HTR-8/SVneo (cell line): ENCODE measurements around the gene SMC1A.
"Not testable (repeated sequence)": the region's sequence is repeated elsewhere in the genome, so short reads cannot be mapped to it uniquely, and the experiment has no call there.

Experiments used
- DNase-seq: peaks from one replicate; pipeline ENCODE4 v3.0.0; 2011; ENCODE audit warnings: low spot score, mixed read lengths; ENCODE audit not compliant: insufficient read length
- FAIRE-seq: peaks from 2 replicates; lab custom pipeline; 2011; peaks lifted over from hg19 to GRCh38; lab: Jason Lieb, UNC

Gene SMC1A

DNA sequence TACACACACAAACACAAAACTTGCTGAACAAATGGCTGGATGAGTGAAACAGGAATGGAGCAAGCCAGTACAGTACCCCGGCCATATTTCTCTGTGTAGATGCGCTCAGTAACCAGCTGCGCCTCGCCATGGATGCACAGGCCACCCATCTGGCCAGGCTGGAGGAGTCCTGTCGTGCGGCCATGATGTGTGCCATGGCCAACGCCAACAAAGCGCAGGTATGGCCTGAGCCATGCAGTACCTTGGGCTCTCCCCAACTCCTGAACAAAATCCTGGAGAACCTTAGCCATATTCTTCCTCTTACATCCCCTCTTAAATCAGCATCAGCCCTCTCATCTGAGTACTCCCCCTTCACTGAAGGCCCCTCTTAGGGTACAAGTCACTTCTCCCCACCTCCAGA lies 7.3 kb upstream of the SMC1A start:
- no peak for FAIRE-seq
- DNase-seq, result no peak

GRCh38 chrX:53422861-53423306 lies 430 bp upstream of the SMC1A start, which contains the start of gene RIBC1:
Gene RIBC1, plus strand, starts transcription at chrX:53422873. Its CDS starts 3,404 bp downstream, at chrX:53426277.
- DNase-seq, result no peak
- no peak for FAIRE-seq

DNA sequence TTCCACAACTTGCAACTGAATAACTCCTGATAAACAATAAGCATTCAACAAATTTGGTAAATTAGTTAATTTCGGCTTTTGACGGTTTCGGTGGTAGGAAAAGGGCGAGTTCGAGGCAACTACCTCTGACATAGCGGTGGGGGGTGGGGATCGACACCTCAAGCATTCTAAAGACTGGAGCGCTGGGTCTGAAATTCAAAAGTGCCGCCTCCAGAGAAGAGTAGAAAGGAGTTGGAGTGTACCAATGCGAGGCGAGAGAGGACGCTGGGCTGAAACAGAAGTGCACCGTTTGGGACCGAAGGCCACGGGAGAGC lies 725 bp downstream of the SMC1A start:
- DNase-seq (no peak), FAIRE-seq (no peak)

- no peak for DNase-seq
- FAIRE-seq, result no peak
Measured at GRCh38 chrX:53421125-53421524, 1.3 kb downstream of the SMC1A start.

GRCh38 chrX:53420351-53420750 lies 2.1 kb downstream of the SMC1A start:
- DNase-seq, FAIRE-seq: not testable (repeated sequence)

DNA sequence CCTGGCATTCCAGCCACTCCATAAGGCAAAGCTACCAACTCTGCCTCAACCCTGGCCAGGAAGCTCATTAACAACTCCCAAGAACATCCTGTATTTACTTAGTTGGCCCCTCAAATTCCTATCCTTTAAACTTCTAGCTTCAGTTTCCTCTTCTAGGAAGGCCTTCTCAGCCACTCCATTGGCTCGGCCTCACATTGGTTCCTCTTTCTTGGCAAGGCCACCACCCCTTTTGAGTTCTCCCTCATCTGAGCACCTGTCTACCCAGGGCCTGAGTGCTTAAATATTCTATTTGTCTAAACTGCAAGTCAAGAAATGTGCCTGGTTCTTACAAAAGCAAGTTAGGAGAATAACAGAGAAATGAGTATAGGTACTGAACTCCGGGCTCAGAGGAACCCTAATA lies 10.0 kb downstream of the SMC1A start:
- no peak for DNase-seq

GRCh38 chrX:53403535-53403934 lies 18.9 kb downstream of the SMC1A start:
- FAIRE-seq (no peak), DNase-seq (no peak)

More for the DNA sequence above, 10.0 kb downstream of the SMC1A start:
- FAIRE-seq, result no peak

DNA sequence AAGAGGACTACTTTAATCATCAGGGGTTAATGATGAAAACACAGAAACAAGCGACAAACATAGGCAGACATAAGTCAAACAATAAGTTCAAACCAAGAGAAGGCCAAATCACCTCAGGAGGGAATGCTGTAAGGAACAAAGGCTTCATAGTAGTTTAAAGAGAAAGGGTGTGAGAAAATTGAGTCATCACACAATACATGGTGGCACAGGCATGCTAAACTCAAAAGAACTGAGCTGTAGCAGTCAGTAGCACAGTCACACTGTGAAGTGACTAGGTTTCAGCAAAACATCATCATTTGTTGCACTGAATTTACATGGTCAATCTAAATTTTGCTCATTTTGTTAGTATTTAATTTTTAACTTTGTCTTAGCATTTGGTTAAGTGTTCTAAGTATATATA lies 24.2 kb downstream of the SMC1A start:
- no peak for FAIRE-seq

DNA sequence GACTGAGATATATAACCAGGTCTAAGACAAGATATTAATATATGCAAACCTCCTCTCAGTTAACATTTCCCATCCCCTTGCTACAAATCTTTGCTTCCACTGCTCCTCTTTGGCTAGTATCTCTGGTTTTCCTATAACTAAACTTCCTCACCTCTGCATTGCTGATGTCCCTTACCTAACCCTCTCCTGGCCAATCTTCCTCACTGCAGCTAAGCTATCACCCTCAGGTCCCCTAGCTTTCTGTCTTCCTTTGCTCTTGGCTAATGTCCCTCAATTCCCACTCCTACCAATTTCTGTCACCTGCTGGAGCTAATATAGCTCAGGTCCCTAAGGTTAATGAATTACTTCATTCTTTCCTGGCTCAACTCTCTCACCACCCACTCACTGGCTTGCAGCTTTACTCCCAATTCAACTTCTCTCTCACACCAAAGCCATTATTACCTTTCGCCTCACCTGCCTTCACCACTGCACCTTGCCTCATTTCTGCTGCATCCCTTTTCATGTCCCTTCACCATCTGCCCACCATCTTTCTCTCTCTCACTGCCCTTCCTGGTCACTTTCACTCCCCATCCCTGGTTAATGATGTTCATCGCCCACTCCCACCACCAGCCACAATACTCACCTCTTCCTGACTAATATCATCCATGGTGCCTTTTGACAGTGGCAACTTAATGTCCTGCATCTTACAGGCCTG lies 26.7 kb downstream of the SMC1A start:
- FAIRE-seq, result no peak
- DNase-seq, result no peak

More for the DNA sequence above, 24.2 kb downstream of the SMC1A start:
- no peak for DNase-seq

DNA sequence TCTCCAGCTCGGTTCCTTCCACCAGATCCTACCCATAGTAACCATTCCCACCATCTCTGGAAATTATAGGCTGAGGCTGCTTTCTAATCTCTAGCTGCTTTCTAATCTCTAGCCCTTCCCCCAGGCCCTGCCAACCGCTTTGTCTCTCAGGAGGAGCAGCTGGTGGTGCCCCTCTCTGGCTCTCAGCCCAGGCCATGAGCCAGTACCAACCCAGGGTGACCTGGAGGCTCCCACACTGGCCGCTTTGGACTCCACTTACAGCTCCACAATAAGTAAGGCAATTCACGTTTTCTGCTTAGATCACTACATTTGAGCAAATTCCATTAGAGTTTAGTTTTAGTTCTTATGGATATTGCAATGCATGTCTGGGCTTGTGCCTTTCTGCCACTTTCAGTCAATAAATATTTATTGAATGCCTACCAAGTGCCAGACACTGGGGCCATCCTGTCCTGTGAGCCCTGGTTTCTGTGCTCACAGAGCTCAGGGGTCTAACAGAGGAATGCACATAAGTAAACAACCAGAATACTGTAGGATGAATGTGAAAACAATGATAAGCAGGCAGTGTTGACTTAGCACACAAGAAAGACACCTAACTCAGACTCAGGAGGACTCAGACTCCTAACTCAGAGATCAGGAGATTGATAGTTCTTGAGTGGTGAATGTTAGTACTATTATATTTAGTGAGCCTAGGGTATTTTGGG lies 38.9 kb downstream of the SMC1A start:
- no peak for FAIRE-seq
- DNase-seq, result no peak

DNA sequence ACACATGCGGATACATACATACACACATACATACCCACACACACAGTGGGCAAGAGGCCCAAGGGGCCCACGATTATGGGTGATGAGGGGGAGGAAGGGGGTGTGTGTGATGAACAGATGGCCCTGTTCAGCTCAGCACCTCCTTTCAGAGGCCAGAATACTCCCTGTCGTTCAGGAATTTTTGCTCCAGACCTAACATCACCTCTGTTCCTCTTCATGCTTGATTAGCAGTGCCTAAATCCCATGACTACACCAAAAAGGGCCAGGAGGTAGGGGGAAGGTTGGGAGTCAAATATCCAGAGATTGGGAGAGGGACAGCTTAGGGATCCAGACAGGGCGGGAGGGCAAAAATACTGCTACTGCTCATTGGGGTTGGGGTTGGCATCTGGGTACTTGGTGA lies 42.7 kb downstream of the SMC1A start:
- FAIRE-seq (no peak), DNase-seq (no peak)

GRCh38 chrX:53379008-53379710 lies 43.3 kb downstream of the SMC1A start:
- FAIRE-seq, result no peak
- no peak for DNase-seq

- FAIRE-seq, result no peak
- no peak for DNase-seq
Measured at GRCh38 chrX:53377464-53377863, 45.0 kb downstream of the SMC1A start.

DNA sequence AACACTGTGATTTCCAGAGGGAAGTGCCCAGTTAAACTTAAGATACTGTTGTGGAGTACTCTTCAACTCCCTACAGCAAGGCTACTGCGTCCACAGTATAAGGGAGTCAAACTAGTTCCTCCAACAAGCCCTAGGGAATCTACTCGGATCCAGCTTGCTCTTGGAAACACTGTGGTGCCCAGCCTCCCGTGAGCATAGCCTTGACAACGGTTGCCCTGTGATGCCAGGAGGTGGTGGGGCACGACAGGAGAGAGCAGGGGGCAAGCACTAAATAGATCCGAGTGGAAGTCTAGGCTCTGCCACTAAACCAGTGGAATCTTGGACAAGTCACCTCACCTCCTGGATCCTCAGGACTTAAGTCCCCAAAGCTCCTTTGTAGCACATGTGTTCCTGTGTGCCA lies 45.6 kb downstream of the SMC1A start:
- DNase-seq, result no peak
- no peak for FAIRE-seq

DNA sequence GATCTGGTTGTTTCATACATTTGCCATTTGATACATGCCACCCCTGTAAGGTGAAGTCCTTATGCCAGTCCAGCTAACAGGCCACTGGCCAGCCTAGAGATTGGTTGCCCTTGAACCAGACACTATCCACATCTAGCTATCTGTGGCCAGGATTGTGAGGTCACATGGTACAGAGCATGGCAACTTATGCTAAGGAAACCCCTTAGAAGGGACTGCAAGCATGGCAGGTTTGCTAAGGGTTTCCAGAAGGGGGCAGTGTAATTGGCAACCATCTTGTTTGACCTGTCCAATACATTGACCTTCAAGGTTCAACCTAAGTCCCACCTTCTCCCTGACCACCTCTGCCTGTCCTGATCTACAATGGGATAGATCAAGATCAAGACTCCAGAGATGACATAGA lies 47.5 kb downstream of the SMC1A start:
- FAIRE-seq (no peak), DNase-seq (no peak)

- DNase-seq (no peak), FAIRE-seq (no peak)
Measured at GRCh38 chrX:53374222-53374820, 48.1 kb downstream of the SMC1A start.

- FAIRE-seq, result no peak
- DNase-seq, result no peak
Measured at GRCh38 chrX:53373307-53373706, 49.1 kb downstream of the SMC1A start.

- not testable (repeated sequence) for FAIRE-seq, DNase-seq
Measured at GRCh38 chrX:53366454-53366853, 56.0 kb downstream of the SMC1A start.

DNA sequence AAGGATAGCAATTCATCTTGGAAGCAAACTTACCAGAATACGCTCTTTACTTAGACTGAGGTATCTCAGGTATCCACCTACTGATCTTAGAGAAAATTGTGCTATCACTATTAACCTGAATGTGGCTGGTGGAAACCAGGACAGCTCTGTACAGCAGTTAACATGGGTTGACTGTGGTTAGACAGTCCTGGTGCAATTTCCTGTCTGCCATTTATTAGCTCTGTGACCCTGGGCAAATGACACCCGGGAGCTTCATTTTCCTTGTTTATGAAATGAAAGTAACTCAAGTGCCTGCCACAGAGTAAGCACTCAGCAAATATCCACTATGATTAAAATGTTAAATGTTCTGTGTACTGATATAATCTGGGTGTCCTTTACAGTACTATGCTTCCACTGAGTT lies 60.0 kb downstream of the SMC1A start:
- FAIRE-seq, result no peak
- no peak for DNase-seq

GRCh38 chrX:53357799-53358530 lies 64.5 kb downstream of the SMC1A start:
- FAIRE-seq (no peak), DNase-seq (no peak)
